ENCODE data around the gene RHOXF1.
"Not testable (repeated sequence)": the region's sequence is repeated elsewhere in the genome, so short reads cannot be mapped to it uniquely, and the experiment has no call there.

RHOXF1 gene

GRCh38 chrX:120066169-120066568 lies 49.5 kb downstream of the RHOXF1 start:
- not testable (repeated sequence) for H3K27ac ChIP-seq (ENCODE audit: low read length); H3K27me3 ChIP-seq (ENCODE audit: insufficient read depth, low read length); H3K9ac ChIP-seq (ENCODE audit: low read depth, low read length); H3K9me3 ChIP-seq (ENCODE audit: insufficient read depth, low read depth, low read length); H3K4me3 ChIP-seq (ENCODE audit: low read length); H3K36me3 ChIP-seq (ENCODE audit: insufficient read depth, low read depth, low read length); H3K4me1 ChIP-seq (ENCODE audit: insufficient read depth, low read length)

All from iPS-20b (cell line).